ENCODE measurements around the gene CDHR1.

Gene CDHR1

GRCh38 chr10:84238909-84239308, 44.6 kb downstream of the CDHR1 start:
- DNase-seq (ENCODE audit: low read depth), result no peak
- TF ChIP-seq, protein P1, sequence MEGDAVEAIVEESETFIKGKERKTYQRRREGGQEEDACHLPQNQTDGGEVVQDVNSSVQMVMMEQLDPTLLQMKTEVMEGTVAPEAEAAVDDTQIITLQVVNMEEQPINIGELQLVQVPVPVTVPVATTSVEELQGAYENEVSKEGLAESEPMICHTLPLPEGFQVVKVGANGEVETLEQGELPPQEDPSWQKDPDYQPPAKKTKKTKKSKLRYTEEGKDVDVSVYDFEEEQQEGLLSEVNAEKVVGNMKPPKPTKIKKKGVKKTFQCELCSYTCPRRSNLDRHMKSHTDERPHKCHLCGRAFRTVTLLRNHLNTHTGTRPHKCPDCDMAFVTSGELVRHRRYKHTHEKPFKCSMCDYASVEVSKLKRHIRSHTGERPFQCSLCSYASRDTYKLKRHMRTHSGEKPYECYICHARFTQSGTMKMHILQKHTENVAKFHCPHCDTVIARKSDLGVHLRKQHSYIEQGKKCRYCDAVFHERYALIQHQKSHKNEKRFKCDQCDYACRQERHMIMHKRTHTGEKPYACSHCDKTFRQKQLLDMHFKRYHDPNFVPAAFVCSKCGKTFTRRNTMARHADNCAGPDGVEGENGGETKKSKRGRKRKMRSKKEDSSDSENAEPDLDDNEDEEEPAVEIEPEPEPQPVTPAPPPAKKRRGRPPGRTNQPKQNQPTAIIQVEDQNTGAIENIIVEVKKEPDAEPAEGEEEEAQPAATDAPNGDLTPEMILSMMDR (IDR thresholded peaks at IDR 0.05; ENCODE audit: control insufficient read depth, insufficient read depth, low read depth, low read length, missing control alignments), result no peak
- no peak overlapping the region for H3K4me3 ChIP-seq (ENCODE audit: control insufficient read depth, low read depth, low read length)

GRCh38 chr10:84241185-84241790, 47.0 kb downstream of the CDHR1 start, which contains the start of gene LRIT1:
Gene LRIT1, minus strand, starts transcription at chr10:84241546. Its CDS starts 107 bp downstream, at chr10:84241439.
- DNase-seq (ENCODE audit: low read depth), result no peak
- no peak within 1 kb of the TSS for H3K4me3 ChIP-seq (ENCODE audit: control insufficient read depth, low read depth, low read length)
- TF ChIP-seq, protein P1 (IDR thresholded peaks at IDR 0.05; ENCODE audit: control insufficient read depth, insufficient read depth, low read depth, low read length, missing control alignments), result no peak

GRCh38 chr10:84243759-84244158, 49.4 kb downstream of the CDHR1 start:
- no peak for DNase-seq (ENCODE audit: low read depth)
- no peak overlapping the region for H3K4me3 ChIP-seq (ENCODE audit: control insufficient read depth, low read depth, low read length)
- TF ChIP-seq, protein P1 (IDR thresholded peaks at IDR 0.05; ENCODE audit: control insufficient read depth, insufficient read depth, low read depth, low read length, missing control alignments), result no peak

GRCh38 chr10:84244651-84245270, 50.4 kb downstream of the CDHR1 start, which contains the start of gene RGR:
Gene RGR, plus strand, starts transcription at chr10:84245053. Its CDS starts 38 bp downstream, at chr10:84245091.
- TF ChIP-seq, protein P1 (IDR thresholded peaks at IDR 0.05; ENCODE audit: control insufficient read depth, insufficient read depth, low read depth, low read length, missing control alignments), result no peak
- DNase-seq (ENCODE audit: low read depth), result no peak
- H3K4me3 ChIP-seq (ENCODE audit: control insufficient read depth, low read depth, low read length), result no peak within 1 kb of the TSS

DNA sequence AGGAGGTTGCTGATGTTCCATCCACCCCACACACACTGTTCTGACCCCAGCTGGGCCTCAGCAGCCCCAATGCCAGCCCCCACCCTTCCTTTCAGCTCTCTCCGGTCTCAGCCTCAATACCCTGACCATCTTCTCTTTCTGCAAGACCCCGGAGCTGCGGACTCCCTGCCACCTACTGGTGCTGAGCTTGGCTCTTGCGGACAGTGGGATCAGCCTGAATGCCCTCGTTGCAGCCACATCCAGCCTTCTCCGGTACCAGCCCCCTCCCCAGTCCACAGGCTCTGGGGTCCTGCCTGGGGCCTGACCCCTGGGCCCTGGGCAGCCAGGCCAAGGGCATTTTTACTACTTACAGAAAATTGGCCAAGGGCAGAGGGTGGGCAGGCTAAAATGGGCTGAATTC, 53.2 kb downstream of the CDHR1 start:
- no peak for DNase-seq (ENCODE audit: low read depth)
- TF ChIP-seq, protein P1 (IDR thresholded peaks at IDR 0.05; ENCODE audit: control insufficient read depth, insufficient read depth, low read depth, low read length, missing control alignments), result no peak
- H3K4me3 ChIP-seq (ENCODE audit: control insufficient read depth, low read depth, low read length), result no peak overlapping the region

DNA sequence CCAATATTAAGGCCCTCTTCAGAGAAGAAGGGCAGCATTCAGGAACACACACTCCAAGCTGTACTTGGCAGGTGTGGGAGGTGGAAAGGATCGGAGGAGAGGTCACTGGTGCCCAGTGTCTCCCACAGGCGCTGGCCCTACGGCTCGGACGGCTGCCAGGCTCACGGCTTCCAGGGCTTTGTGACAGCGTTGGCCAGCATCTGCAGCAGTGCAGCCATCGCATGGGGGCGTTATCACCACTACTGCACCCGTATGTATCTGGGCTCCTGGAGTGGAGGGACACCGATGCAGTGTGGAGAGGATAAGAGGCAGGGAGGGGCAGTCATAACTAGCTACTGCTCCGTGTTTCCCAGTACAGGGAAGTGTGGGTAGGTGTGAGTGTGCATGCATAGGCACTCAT, 54.5 kb downstream of the CDHR1 start:
- no peak overlapping the region for H3K4me3 ChIP-seq (ENCODE audit: control insufficient read depth, low read depth, low read length)
- TF ChIP-seq, protein P1 (IDR thresholded peaks at IDR 0.05; ENCODE audit: control insufficient read depth, insufficient read depth, low read depth, low read length, missing control alignments), result no peak
- DNase-seq (ENCODE audit: low read depth), result no peak
